K562 (cell line): ENCODE measurements around the gene NEDD4L. TPM values are rescaled to one million over a fixed set of nuclear protein-coding genes. Genes with fewer than 3 reads are reported as not detected.

Source experiments
- ATAC-seq: fragments of 200-7000 bp; cut with Tn5 transposase; 3 replicates; pipeline ENCODE4 v1.9.1; 2020; ENCODE audit warnings: moderate library complexity
- BruUV-seq: library from RNA; stranded (reverse); fragments of 400-500 nt; replicated peaks from 2 replicates; lab custom pipeline; 2021; lab: Mats Ljungman, UMichigan
- CTCF ChIA-PET: fragments of 300-600 bp; formaldehyde crosslinking; extraction: SDS; loops from one replicate; lab custom pipeline; 2021; ENCODE audit warnings: low intra/inter-chr PET ratio; lab: Yijun Ruan, JAX
- POLR2A ChIA-PET: fragments of 300-600, 350-650 bp; sonication (Branson Sonifier 250); formaldehyde crosslinking; extraction: SDS; loops from one replicate; lab custom pipeline; 2021; ENCODE audit warnings: antibody characterized with exemption, inconsistent platforms; lab: Yijun Ruan, JAX
- DNase-seq, 4 experiments: peaks; one replicate each; pipeline versions ENCODE4 v3.0.0 to v3.0.0-alpha.2; 2011 to 2018; ENCODE audit warnings: low spot score in 3 of 4, mixed read lengths in 3 of 4; ENCODE audit errors: extremely low read depth in 1 of 4
- FAIRE-seq: peaks from 2 replicates; lab custom pipeline; 2011; peaks lifted over from hg19 to GRCh38; lab: Jason Lieb, UNC
- H2AFZ ChIP-seq: 2 replicates; pipeline ENCODE4 v1.6.0; 2011; ENCODE audit warnings: low read depth, low read length, control low read depth, inconsistent platforms
- H3K27ac ChIP-seq: fragments of 200-600 bp; 3 replicates; pipeline ENCODE4 v1.8.0; 2011; ENCODE audit warnings: low read depth, mild to moderate bottlenecking, control low read depth, inconsistent platforms, low read length, moderate library complexity, mixed read lengths; ENCODE audit errors: extremely low read depth
- H3K27me3 ChIP-seq, 2 experiments: fragments of 300-600 bp in 1 of 2; 2 replicates in 1 of 2; 3 replicates in 1 of 2; pipeline versions ENCODE4 v1.6.0 to v1.8.0; 2011; ENCODE audit warnings: inconsistent platforms in 2 of 2, low read length in 2 of 2, mild to moderate bottlenecking in 1 of 2, mixed read lengths in 1 of 2, moderate library complexity in 1 of 2; ENCODE audit not compliant: control insufficient read depth in 2 of 2, insufficient read depth in 2 of 2
- H3K36me3 ChIP-seq: fragments of 300-600 bp; 3 replicates; pipeline ENCODE4 v1.8.0; 2011; ENCODE audit warnings: mild to moderate bottlenecking, low read length, inconsistent platforms; ENCODE audit not compliant: control insufficient read depth, insufficient read depth
- H3K4me1 ChIP-seq, 2 experiments: fragments of 200-600 bp in 1 of 2; replicated peaks in 1 of 2; 2 replicates in 1 of 2; 3 replicates in 1 of 2; pipeline versions ENCODE4 v1.5.1 to v1.8.0; 2011; ENCODE audit warnings: inconsistent platforms in 2 of 2, low read length in 2 of 2, mild to moderate bottlenecking in 1 of 2, mixed read lengths in 1 of 2, moderate library complexity in 1 of 2; ENCODE audit not compliant: control insufficient read depth in 2 of 2, insufficient read depth in 2 of 2
- H3K4me2 ChIP-seq: 2 replicates; pipeline ENCODE4 v1.6.1; 2011; ENCODE audit warnings: low read length, control low read depth, inconsistent platforms, mixed read lengths; ENCODE audit not compliant: insufficient read depth
- H3K4me3 ChIP-seq: fragments of 200-600 bp; sonication (generic), shearing (Covaris generic); 2 replicates; pipeline ENCODE4 v1.5.1; 2016; ENCODE audit warnings: control low read depth, inconsistent platforms
- H3K79me2 ChIP-seq: fragments of 200-600 bp; 3 replicates; pipeline ENCODE4 v1.8.0; 2011; ENCODE audit warnings: low read length, inconsistent platforms; ENCODE audit not compliant: control insufficient read depth, insufficient read depth
- H3K9ac ChIP-seq, 2 experiments: 2 replicates each; pipeline versions ENCODE4 v1.6.0 to v1.6.1; 2011; ENCODE audit warnings: low read depth in 2 of 2, low read length in 2 of 2, control low read depth in 1 of 2, inconsistent platforms in 1 of 2, mild to moderate bottlenecking in 1 of 2, mixed read lengths in 1 of 2; ENCODE audit not compliant: insufficient read depth in 1 of 2
- H3K9me1 ChIP-seq: one replicate; pipeline ENCODE4 v1.6.0; 2011; ENCODE audit warnings: inconsistent platforms, mild to moderate bottlenecking, low read length, moderate library complexity; ENCODE audit not compliant: control insufficient read depth, insufficient read depth
- H3K9me3 ChIP-seq: replicated peaks from 2 replicates; pipeline ENCODE4 v1.5.1; 2011; ENCODE audit warnings: low read depth, low read length, inconsistent platforms; ENCODE audit not compliant: control insufficient read depth, insufficient read depth
- H4K20me1 ChIP-seq: replicated peaks from 2 replicates; pipeline ENCODE4 v1.6.1; 2011; ENCODE audit warnings: low read length, inconsistent platforms, mixed read lengths; ENCODE audit not compliant: control insufficient read depth, insufficient read depth
- ARNT ChIP-seq, 2 experiments: fragments of 450-650 bp; IDR thresholded peaks; 2 replicates each; pipeline ENCODE4 v1.6.1; 2016; ENCODE audit warnings: mild to moderate bottlenecking in 1 of 2
- CBX2 ChIP-seq: fragments of 200-600 bp; sonication (generic); IDR thresholded peaks from one replicate; pipeline ENCODE4 v1.6.1; 2012; ENCODE audit warnings: mild to moderate bottlenecking, low read length, inconsistent platforms; ENCODE audit not compliant: insufficient read depth, poor library complexity, severe bottlenecking
- GABPA ChIP-seq: fragments of 200-800 bp; sonication (Bioruptor generic); conservative IDR thresholded peaks from 2 replicates; pipeline ENCODE4 v1.6.1; 2016; ENCODE audit warnings: low read depth, missing genetic modification characterization, missing compliant biosample characterization
- NR2C2 ChIP-seq, 2 experiments: fragments of 200-800 bp in 1 of 2; sonication (Bioruptor generic) in 1 of 2; sonication (generic) in 1 of 2; formaldehyde crosslinking in 1 of 2; IDR thresholded peaks; 2 replicates each; pipeline versions ENCODE4 v1.6.1 to v1.8.0; 2016 to 2022; ENCODE audit warnings: mild to moderate bottlenecking in 1 of 2, missing compliant biosample characterization in 1 of 2, missing genetic modification characterization in 1 of 2, missing genetic modification reagents in 1 of 2
- PTTG1 ChIP-seq: fragments of 450-650 bp; IDR thresholded peaks from 2 replicates; pipeline ENCODE4 v1.6.1; 2016; ENCODE audit warnings: low read depth, mild to moderate bottlenecking, missing genetic modification characterization, missing compliant biosample characterization
- TBP ChIP-seq: optimal IDR thresholded peaks from 2 replicates; pipeline ENCODE3; 2011; ENCODE audit warnings: low read depth, low read length, improper control_type of control experiment
- TFAP4 ChIP-seq: sonication (generic); formaldehyde crosslinking; IDR thresholded peaks from 2 replicates; pipeline ENCODE4 v1.8.0; 2022; ENCODE audit warnings: missing genetic modification reagents, mild to moderate bottlenecking, moderate library complexity, borderline replicate concordance
- TOE1 ChIP-seq, 2 experiments: fragments of 450-650 bp in 1 of 2; sonication (generic) in 1 of 2; formaldehyde crosslinking in 1 of 2; IDR thresholded peaks; 2 replicates each; pipeline versions ENCODE4 v1.7.1 to v1.8.0; 2016 to 2022; ENCODE audit warnings: borderline replicate concordance in 2 of 2, mild to moderate bottlenecking in 2 of 2, antibody characterized with exemption in 1 of 2, inconsistent platforms in 1 of 2, low read depth in 1 of 2, missing genetic modification reagents in 1 of 2, moderate library complexity in 1 of 2
- U2AF1 ChIP-seq: fragments of 200-400 bp; formaldehyde crosslinking; optimal IDR thresholded peaks from 2 replicates; pipeline ENCODE3; 2017; ENCODE audit warnings: mild to moderate bottlenecking, low read depth, low read length, moderate library complexity
- ZNF583 ChIP-seq: fragments of 250-450 bp; sonication (Bioruptor Pico); IDR thresholded peaks from 2 replicates; pipeline ENCODE4 v1.4.0; 2020
- ZNF589 ChIP-seq: fragments of 200-800 bp; sonication (Bioruptor generic); IDR thresholded peaks from 2 replicates; pipeline ENCODE4 v1.6.1; 2016; ENCODE audit warnings: low read depth, missing genetic modification characterization, missing compliant biosample characterization
- ZNF717 ChIP-seq: fragments of 250-450 bp; sonication (Bioruptor Pico); IDR thresholded peaks from 2 replicates; pipeline ENCODE4 v1.5.0; 2021
- WGBS: fragments of 100-300 bp; shearing (Covaris generic); methylation state at CpG from one replicate; pipeline ENCODE4 v1.1.6; 2016; ENCODE audit warnings: low coverage, mixed read lengths; ENCODE audit not compliant: insufficient coverage; ENCODE audit errors: missing lambda C conversion rate; 5-methylcytosine and 5-hydroxymethylcytosine counted together
- in situ Hi-C: fragments of 300-500 bp; cut with MboI; formaldehyde crosslinking; loops from 4 replicates; pipeline ENCODE4 v1.15.0; 2018; ENCODE audit warnings: inconsistent platforms, mixed read lengths
- intact Hi-C: fragments of 100-400 bp; cut with micrococcal nuclease; formaldehyde crosslinking; loops from 2 replicates; pipeline ENCODE4 v1.14.2; 2022
- polyA plus RNA-seq, 8 experiments: library from polyadenylated mRNA; depleted of rRNA in 4 of 8; stranded (reverse) in 5 of 8; unstranded in 3 of 8; fragments of >200 nt; fragmentation: Nextera tagmentation in 2 of 8; fragmentation: Illumina TruSeq in 1 of 8; extraction: Ambion mirVana in 2 of 8; extraction: Trizol in 1 of 8; gene quantifications; 2 replicates each; pipeline versions ENCODE4 v1.2.1 to v1.2.3, GENCODE V29; 2011 to 2014; ENCODE audit warnings: inconsistent platforms in 1 of 8, missing spikeins in 1 of 8
- total RNA-seq, 7 experiments: library from RNA; depleted of rRNA in 6 of 7; stranded (reverse); fragments of >200 nt in 6 of 7; fragmentation: Illumina TruSeq in 2 of 7; extraction: Trizol in 2 of 7; gene quantifications; 2 replicates each; pipeline versions ENCODE4 v1.2.1 to v1.2.3, GENCODE V29; 2011 to 2021; ENCODE audit warnings: low replicate concordance in 1 of 7

NEDD4L gene
- total and polyA plus RNA-seq, 9 of the 15 experiments (the other 6 are each of a cell fraction or from before 2014, with no cell fraction given), result 8.1 to 33.4 (median 19.9) TPM

- peak overlapping the region; percentile 11 to 73; a peak in 3 of 4 replicates for H3K9ac ChIP-seq
- ChIA-PET CTCF (no interaction called here), POLR2A (interaction anchor here (1.1 kb wide), 2 partner anchors 10 to 39 kb away, joined by 3 to 4 read pairs; no protein-coding TSS in a partner anchor)
- 27% methylated on average over 2 of the region's 2 CpGs for WGBS
- H4K20me1 ChIP-seq, result no peaks in the 10 kb centered on the region; the same call in 1 of the 2 replicates
- FAIRE-seq (no peak), DNase-seq (no peak), ATAC-seq (no peak)
- peak overlapping the region; percentile 38; the same call in 1 of the 2 replicates for H2AFZ ChIP-seq
- H3K79me2 ChIP-seq, result peaks cover 47% of the 10 kb centered on the region
- H3K4me3 ChIP-seq, result no peak overlapping the region
- BruUV-seq, result no TSS peak
- H3K9me1 ChIP-seq, result no peaks in the 10 kb centered on the region
- H3K9me3 ChIP-seq, result no peaks in the 10 kb centered on the region
- in situ Hi-C loops (no loop called here), intact Hi-C loops (no loop called here)
- H3K27ac ChIP-seq, result peak overlapping the region; percentile 85
- peak overlapping the region; percentile 73 for H3K4me2 ChIP-seq
- H3K4me1 ChIP-seq, result peaks cover 6 to 21% of the 10 kb centered on the region in 2 experiments; a peak in 4 of 5 replicates
- no peaks in the 10 kb centered on the region for H3K36me3 ChIP-seq
- no peaks in the 10 kb centered on the region for H3K27me3 ChIP-seq
- TF ChIP-seq ZNF589, result peak; percentile 23; the same call in 1 of the 2 replicates
- no peak for TF ChIP-seq TBP
- 0 out of 2 replicates have a peak, but pooled peaks have one; percentile 19 for TF ChIP-seq GABPA
- no peak for TF ChIP-seq TOE1 (IDR thresholded peaks at IDR 0.05; ENCODE audit: borderline replicate concordance)
- TF ChIP-seq TOE1 (CRISPR knock-in tag; IDR thresholded peaks at IDR 0.05; ENCODE audit: borderline replicate concordance, low read depth), result no peak
- TF ChIP-seq ARNT (IDR thresholded peaks at IDR 0.05), result no peak
- TF ChIP-seq NR2C2 (CRISPR knock-in tag; IDR thresholded peaks at IDR 0.05), result no peak
- TF ChIP-seq NR2C2 (tag; IDR thresholded peaks at IDR 0.05), result peak; percentile 68; the same call in 1 of the 2 replicates
- TF ChIP-seq ZNF717 (CRISPR knock-in tag), result no peak
- TF ChIP-seq U2AF1, result no peak
- no peak for TF ChIP-seq CBX2
- no peak for TF ChIP-seq ZNF583 (CRISPR knock-in tag)
- no peak for TF ChIP-seq TFAP4
- no peak for TF ChIP-seq PTTG1
These were observed 180.4 kb downstream of the NEDD4L start for GRCh38 chr18:58224425-58224750.
